HG03432 (cell line): ENCODE data around the gene PAGE3.

Experiments used
- ATAC-seq: cut with Tn5 transposase; IDR thresholded peaks from one replicate; pipeline ENCODE4 v1.9.1; 2021; ENCODE audit warnings: mild to moderate bottlenecking, moderate library complexity; ENCODE audit not compliant: unreplicated experiment

Gene PAGE3, protein sequence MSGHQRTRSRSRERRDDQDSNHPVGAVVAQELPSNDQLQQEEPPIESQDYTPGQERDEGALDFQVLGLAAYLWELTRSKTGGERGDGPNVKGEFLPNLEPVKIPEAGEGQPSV

DNA sequence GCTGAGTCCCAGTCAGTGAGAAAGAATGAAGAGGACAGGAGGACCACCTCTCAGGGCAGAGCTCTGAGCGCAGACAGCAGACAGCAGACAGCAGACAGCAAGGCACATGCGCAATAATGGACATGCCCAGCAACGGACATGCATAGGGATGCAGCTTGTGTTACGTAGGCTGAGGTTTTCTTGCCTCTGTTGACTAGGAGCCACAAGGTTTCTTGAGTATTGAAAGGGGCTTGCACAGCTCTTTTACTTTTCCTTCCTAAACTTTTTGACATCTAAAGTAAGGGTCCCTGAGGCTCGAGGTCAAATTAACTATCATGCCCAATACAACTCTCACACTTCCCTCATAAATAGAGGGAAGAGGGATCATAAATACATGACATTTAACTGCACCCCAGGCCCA is at the start of gene PAGE3:
PAGE3 (minus strand) TSS at position 101 of the 400 bp plus-strand sequence. CDS start 1,013 bp downstream, outside the sequence.
- ATAC-seq = no peak

- no peak for ATAC-seq
Measured at GRCh38 chrX:55312655-55313054, 47.9 kb upstream of the PAGE3 start.

- no peak for ATAC-seq
Measured at GRCh38 chrX:55290963-55291362, 26.2 kb upstream of the PAGE3 start.

DNA sequence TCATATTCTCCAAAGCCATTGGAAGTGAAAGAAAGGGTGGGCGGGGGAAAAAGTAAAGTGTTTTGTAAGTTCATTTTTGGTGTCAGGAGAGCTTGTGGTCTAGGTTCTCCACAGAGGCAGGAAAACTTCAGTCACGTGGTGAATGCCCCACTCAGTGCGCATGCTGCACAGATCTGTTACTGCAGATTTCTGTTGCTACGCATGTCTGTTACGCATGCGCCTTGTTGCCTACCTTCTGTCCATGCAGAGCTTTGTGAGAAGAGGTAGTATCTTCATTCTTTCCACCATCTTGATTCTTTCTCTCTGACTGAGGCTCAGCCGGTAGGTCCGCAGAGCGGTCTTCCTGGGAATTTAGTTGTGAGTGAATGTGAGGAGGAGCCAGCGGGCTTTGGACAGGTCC is 15.1 kb upstream of the PAGE3 start:
- no peak for ATAC-seq

GRCh38 chrX:55260806-55261205 is 3.9 kb downstream of the PAGE3 start:
- no peak for ATAC-seq

DNA sequence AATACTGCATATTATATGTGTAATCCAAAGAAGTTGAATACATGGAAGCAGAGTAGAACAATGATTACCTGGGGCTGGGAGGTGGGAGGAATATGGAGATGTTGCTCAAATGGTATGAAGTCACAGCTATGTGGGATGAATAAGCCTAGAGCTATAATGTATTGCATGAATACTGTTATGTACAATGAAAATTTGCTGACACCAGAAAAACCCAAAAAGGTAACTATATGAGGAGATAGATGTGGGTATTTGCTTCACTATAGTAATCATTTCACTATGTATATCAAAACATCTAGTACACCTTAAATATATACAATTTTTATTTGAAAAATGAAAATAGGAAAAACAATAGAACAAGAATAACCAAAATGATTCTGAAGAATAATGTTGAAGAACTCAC is 11.2 kb downstream of the PAGE3 start:
- ATAC-seq = no peak

GRCh38 chrX:55240788-55241340 is 23.9 kb downstream of the PAGE3 start:
- no peak for ATAC-seq

GRCh38 chrX:55220119-55220794 is 44.5 kb downstream of the PAGE3 start, which contains the start of gene PAGE5:
Gene PAGE5, plus strand, starts transcription at chrX:55220346. Its CDS starts 1,037 bp downstream, at chrX:55221383.
- no peak for ATAC-seq

DNA sequence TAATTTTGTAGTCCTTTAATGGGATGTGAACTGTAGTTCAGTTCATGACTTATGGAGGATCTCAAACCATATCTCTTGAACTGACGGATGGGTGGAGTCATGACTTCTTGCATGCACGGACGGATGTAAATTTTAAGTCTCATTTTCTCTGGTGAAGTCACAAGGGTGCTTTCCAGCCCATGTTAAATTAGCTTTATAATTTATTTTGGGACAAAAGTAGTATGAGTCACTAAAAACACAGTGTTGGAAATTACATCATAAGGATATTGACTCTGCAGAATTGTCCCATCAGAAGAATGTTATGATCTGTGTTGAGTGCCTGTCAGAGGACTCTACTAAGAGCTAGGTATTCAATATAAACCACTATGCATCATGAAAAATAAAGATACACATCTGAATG is 51.3 kb downstream of the PAGE3 start:
- no peak for ATAC-seq

- no peak for ATAC-seq
Measured at GRCh38 chrX:55210931-55211677, 53.6 kb downstream of the PAGE3 start.
